ENCODE data around the gene MICAL2.
A peak's percentile ranks its signal among the peaks of the same experiment; 100 is the strongest.

The MICAL2 gene

DNA sequence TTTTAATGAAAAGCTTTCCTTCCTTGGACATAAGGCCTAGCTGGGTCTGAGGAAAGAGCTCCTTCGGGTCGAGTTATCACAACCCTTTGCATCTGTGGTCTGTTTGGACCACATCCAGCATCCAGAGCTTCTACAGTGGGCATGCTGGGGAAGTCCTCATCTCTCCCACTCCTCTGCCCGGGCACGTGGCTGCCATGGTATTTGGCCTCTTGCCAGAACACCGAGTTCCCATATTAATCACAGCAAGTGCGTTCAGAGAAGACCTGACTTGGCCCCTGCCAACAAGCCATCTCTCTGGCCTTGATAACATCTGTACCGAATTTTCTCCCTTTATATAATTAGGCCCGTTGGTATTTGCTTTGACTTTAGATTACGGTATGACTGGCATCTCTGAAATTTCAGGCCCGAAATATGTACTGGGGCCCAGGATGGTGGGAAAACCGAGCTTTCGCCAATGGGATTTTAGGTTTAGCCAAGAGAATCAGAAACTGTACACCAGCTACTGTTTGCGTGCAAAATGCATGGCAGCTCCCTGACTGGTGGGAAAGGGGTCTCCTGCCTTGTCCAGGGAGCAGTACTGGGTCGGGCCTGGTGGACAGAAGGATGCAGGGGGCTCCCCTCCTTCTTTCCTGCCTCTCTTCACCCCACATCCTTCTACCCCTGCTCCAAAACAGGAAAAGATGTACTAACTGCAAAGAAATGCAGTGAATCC is 90.0 kb downstream of the MICAL2 start:
- TF ChIP-seq TAF1 (IDR thresholded peaks at IDR 0.05; ENCODE audit: low read depth) (no peak), NFIC (IDR thresholded peaks at IDR 0.05) (peak; percentile 49)

DNA sequence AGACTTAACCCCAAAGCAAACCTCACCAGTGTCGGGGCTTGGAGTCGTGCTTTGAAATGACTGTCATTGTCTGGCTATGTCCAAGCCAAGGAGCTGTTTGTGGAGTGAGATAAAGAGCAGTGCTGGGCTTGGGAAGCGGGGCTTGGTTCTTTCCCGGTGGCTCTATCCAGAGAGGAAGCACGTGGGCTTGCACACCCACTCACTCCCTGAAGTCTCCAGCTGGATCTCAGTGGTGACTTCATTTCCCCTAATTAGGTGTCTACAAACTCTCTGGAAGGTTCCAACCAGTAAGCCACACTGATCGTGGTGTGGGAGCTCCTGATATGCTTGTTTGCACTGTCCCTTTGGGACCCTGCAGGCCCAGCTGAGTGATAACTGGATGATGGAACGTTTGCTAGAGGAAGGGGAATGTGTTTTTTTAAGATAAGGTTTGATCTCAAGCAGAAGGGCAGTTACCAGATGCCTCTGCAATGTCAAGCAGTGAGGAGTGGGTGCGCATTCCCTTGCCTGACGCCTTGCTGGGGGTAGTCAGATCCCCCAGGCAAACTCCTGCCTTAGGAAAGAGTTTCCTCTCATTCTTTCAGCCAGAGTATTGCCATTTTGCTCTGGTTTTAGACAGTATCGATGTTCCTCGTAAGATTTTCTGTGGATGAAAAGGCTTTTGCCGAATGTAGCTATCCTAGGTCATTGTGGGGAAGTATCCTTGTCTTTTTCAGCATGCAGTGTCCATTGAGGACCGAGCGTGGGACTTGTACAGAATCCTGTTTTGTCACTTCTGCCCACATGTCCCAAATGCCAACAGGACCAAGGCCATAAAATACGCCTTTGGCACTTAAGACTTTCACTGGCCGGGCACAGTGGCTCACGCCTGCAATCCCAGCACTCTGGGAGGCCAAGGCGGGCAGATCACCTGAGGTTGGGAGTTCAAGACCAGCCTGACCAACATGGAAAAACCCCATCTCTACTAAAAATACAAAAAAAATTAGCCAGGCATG is 90.9 kb downstream of the MICAL2 start:
- TF ChIP-seq TAF1 (IDR thresholded peaks at IDR 0.05; ENCODE audit: low read depth) (no peak), CREB1 (IDR thresholded peaks at IDR 0.05; ENCODE audit: low read depth) (no peak), FOXM1 (IDR thresholded peaks at IDR 0.05; ENCODE audit: borderline replicate concordance, low read depth) (no peak), TEAD4 (IDR thresholded peaks at IDR 0.05) (no peak), EGR1 (IDR thresholded peaks at IDR 0.05) (no peak), ZBTB7A (IDR thresholded peaks at IDR 0.05; ENCODE audit: low read depth) (no peak), TCF12 (IDR thresholded peaks at IDR 0.05; ENCODE audit: low read depth) (no peak), YY1 (IDR thresholded peaks at IDR 0.05; ENCODE audit: low read depth) (no peak)
- TF ChIP-seq, protein P1, sequence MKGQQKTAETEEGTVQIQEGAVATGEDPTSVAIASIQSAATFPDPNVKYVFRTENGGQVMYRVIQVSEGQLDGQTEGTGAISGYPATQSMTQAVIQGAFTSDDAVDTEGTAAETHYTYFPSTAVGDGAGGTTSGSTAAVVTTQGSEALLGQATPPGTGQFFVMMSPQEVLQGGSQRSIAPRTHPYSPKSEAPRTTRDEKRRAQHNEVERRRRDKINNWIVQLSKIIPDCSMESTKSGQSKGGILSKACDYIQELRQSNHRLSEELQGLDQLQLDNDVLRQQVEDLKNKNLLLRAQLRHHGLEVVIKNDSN (IDR thresholded peaks at IDR 0.05) = no peak
- TF ChIP-seq, protein P2, sequence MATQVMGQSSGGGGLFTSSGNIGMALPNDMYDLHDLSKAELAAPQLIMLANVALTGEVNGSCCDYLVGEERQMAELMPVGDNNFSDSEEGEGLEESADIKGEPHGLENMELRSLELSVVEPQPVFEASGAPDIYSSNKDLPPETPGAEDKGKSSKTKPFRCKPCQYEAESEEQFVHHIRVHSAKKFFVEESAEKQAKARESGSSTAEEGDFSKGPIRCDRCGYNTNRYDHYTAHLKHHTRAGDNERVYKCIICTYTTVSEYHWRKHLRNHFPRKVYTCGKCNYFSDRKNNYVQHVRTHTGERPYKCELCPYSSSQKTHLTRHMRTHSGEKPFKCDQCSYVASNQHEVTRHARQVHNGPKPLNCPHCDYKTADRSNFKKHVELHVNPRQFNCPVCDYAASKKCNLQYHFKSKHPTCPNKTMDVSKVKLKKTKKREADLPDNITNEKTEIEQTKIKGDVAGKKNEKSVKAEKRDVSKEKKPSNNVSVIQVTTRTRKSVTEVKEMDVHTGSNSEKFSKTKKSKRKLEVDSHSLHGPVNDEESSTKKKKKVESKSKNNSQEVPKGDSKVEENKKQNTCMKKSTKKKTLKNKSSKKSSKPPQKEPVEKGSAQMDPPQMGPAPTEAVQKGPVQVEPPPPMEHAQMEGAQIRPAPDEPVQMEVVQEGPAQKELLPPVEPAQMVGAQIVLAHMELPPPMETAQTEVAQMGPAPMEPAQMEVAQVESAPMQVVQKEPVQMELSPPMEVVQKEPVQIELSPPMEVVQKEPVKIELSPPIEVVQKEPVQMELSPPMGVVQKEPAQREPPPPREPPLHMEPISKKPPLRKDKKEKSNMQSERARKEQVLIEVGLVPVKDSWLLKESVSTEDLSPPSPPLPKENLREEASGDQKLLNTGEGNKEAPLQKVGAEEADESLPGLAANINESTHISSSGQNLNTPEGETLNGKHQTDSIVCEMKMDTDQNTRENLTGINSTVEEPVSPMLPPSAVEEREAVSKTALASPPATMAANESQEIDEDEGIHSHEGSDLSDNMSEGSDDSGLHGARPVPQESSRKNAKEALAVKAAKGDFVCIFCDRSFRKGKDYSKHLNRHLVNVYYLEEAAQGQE (IDR thresholded peaks at IDR 0.05; ENCODE audit: low read depth) = no peak
- TF ChIP-seq, protein P3, sequence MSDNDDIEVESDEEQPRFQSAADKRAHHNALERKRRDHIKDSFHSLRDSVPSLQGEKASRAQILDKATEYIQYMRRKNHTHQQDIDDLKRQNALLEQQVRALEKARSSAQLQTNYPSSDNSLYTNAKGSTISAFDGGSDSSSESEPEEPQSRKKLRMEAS (IDR thresholded peaks at IDR 0.05) = no peak

DNA sequence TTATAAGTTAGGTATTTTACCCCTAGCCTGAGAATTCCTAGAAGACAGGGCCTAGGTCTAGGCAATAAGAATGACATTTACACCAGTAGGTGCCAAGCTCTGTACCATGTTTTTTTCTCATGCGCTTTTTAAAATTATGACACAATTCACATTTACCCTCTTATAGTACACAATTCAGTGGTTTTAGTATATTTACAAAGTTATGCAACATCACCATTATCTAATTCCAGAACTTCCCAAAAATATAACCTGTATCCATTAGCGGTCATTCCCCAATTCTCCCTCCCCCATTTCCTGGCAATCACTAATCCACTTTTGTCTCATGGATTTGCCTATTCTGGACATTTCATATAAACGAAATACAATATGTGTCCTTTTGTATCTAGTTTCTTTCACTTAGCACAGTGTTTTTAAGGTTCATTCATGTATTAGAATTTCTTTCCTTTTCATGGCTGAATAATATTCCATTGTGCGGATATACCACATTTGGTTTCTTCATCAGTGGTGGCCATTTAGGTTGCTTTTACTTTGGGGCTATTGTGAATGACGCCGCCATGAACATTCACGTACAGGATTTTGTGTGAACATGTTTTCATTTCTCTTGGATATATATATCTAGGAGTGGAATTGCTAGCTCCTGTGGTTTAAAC is 92.4 kb downstream of the MICAL2 start:
- no peak for TF ChIP-seq TAF1 (IDR thresholded peaks at IDR 0.05; ENCODE audit: low read depth)
- TF ChIP-seq CEBPB (IDR thresholded peaks at IDR 0.05) = no peak
- TF ChIP-seq RAD21 (IDR thresholded peaks at IDR 0.05; ENCODE audit: low read depth) = no peak
- TF ChIP-seq, protein P3 (IDR thresholded peaks at IDR 0.05) = no peak
- TF ChIP-seq, protein P2 (IDR thresholded peaks at IDR 0.05; ENCODE audit: low read depth) = no peak
- TF ChIP-seq CREB1 (IDR thresholded peaks at IDR 0.05; ENCODE audit: low read depth) = no peak
- no peak for TF ChIP-seq EP300 (IDR thresholded peaks at IDR 0.05; ENCODE audit: borderline replicate concordance)
- TF ChIP-seq TCF12 (IDR thresholded peaks at IDR 0.05; ENCODE audit: low read depth) = no peak
- TF ChIP-seq FOXM1 (IDR thresholded peaks at IDR 0.05; ENCODE audit: borderline replicate concordance, low read depth) = no peak

DNA sequence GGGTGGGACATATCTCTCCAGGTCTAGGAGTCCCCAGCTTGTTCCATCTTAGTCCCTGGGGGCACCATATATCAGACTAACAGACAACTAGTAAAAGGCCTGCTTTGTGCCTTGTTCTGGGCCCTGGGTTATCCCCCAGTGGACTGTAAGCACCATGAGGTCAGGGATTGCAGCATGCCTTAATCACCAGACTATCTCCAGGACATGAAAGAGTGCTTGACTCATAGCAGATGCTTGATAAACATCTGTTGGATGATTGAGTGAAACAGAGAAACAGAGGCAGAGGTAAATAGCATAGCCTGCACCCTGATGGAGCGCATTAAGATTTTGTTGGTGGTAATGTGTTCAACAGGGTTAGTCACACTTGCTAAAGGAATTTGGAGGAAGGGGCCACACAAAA is 94.1 kb downstream of the MICAL2 start:
- TF ChIP-seq TCF12 (IDR thresholded peaks at IDR 0.05; ENCODE audit: low read depth) (no peak), YY1 (IDR thresholded peaks at IDR 0.05; ENCODE audit: low read depth) (no peak), FOXM1 (IDR thresholded peaks at IDR 0.05; ENCODE audit: borderline replicate concordance, low read depth) (no peak), EGR1 (IDR thresholded peaks at IDR 0.05) (no peak), TEAD4 (IDR thresholded peaks at IDR 0.05) (no peak), RAD21 (IDR thresholded peaks at IDR 0.05; ENCODE audit: low read depth) (no peak), NFIC (IDR thresholded peaks at IDR 0.05) (no peak), CREB1 (IDR thresholded peaks at IDR 0.05; ENCODE audit: low read depth) (no peak), ZBTB7A (IDR thresholded peaks at IDR 0.05; ENCODE audit: low read depth) (no peak), CEBPB (IDR thresholded peaks at IDR 0.05) (no peak), TAF1 (IDR thresholded peaks at IDR 0.05; ENCODE audit: low read depth) (no peak), EP300 (IDR thresholded peaks at IDR 0.05; ENCODE audit: borderline replicate concordance) (no peak)
- TF ChIP-seq, protein P1 (IDR thresholded peaks at IDR 0.05) = no peak
- TF ChIP-seq, protein P2 (IDR thresholded peaks at IDR 0.05; ENCODE audit: low read depth) = no peak
- TF ChIP-seq, protein P3 (IDR thresholded peaks at IDR 0.05) = no peak

All from Ishikawa (cell line).